GM12892 (cell line): Measurements from ENCODE around the gene TMEM165.
"Not testable (repeated sequence)": the region's sequence is repeated elsewhere in the genome, so short reads cannot be mapped to it uniquely, and the experiment has no call there.

Source experiments
- DNase-seq: peaks from one replicate; pipeline ENCODE4 v3.0.0; 2011; ENCODE audit not compliant: insufficient read length
- FAIRE-seq: peaks from 2 replicates; lab custom pipeline; 2011; peaks lifted over from hg19 to GRCh38; lab: Jason Lieb, UNC
- POLR2A ChIP-seq: IDR thresholded peaks from 2 replicates; pipeline ENCODE4 v1.6.1; 2011; ENCODE audit warnings: low read depth, low read length, control low read depth
- POLR2AphosphoS5 ChIP-seq: IDR thresholded peaks from 2 replicates; pipeline ENCODE4 v1.6.1; 2011; ENCODE audit warnings: low read depth, low read length, control low read depth
- TAF1 ChIP-seq: IDR thresholded peaks from 2 replicates; pipeline ENCODE4 v1.6.1; 2011; ENCODE audit warnings: low read depth, mild to moderate bottlenecking, control low read depth, low read length, borderline replicate concordance

Gene TMEM165

DNA sequence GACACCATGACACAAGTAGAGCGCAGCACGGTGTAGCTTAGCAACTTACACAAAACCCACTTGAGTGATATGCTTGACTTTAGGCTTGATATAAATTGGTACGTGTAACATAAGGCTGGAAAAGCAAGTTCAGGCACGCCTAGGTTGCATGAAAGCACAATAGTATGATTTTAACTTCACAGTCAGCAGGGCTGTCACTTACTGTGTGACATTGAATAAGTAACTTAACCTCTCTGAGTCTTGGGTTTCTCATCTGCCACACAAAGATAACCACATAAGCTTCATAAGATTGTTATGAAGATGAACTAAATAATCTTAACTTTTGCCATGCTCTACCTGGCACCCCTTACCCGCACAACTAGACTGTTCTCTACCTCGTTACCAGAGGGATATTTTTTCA is 40.2 kb upstream of the TMEM165 start:
- FAIRE-seq (no peak), DNase-seq (no peak)
- no peak for TF ChIP-seq TAF1
- no peak for TF ChIP-seq POLR2AphosphoS5
- no peak for TF ChIP-seq POLR2A

DNA sequence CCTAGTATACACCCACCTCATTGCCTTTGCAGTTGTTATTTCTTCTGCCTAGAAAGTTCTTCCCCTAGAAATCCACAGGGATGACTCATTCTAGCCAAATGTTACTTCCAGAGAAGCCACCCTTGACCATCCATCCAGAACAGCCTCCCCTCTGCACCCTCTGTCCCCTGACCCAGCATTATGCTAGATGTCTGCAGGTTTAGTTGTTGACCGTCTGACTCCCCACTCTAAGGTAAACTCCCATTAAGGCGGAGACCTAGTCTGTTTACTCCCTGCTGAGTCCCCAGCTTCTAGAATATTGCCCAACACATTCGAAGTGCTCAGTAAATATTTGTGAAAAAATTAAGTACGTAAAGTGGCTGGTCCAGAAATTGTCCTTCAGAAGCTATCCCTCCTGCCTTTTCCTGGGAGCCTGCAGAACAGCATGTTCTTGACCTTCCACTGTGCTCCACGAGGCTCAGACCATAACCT is 38.7 kb upstream of the TMEM165 start:
- DNase-seq (no peak), FAIRE-seq (no peak)
- TF ChIP-seq POLR2AphosphoS5, result no peak

DNA sequence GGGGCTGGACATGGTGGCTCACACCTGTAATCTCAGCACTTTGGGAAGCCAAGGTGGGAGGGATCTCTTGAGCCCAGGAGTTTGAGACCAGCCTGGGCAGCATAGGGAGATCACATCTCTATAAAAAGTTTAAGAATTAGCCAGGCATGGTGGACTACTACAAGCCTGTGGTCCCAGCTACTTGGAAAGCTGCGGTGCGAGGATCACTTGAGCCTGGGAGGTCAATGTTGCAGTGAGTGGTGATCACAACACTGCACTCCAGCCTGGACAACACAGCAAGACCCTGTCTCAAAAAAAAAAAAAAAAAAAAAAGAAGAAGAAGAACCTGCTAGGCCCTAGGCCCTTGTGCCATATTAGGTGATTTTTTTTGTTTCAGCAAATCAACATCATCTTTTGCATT is 37.5 kb upstream of the TMEM165 start:
- FAIRE-seq, result no peak

DNA sequence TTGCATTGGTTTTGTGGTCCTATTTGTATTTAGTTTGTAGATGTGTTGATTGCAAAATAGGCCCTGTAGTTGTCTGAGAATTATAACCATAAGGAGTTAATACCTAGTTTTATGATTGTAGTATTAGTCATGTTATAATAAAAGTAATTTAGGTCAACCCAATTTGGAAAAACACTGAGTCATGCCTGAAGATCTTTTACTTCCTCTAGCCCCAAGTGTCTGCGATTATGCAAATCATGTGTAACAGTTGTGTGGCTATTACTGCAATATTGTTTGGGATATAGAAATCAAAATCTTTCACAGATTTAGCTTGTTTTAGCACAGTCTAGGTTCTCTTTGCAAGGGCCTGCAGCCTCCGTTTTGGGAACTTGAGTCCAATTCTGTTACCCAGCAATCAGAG is 37.1 kb upstream of the TMEM165 start:
- peak; percentile 13 for DNase-seq
- TF ChIP-seq POLR2AphosphoS5 (no peak), POLR2A (no peak), TAF1 (no peak)
- no peak for FAIRE-seq

More for the DNA sequence above, 37.5 kb upstream of the TMEM165 start:
- no peak for TF ChIP-seq POLR2A
- TF ChIP-seq TAF1, result no peak
- TF ChIP-seq POLR2AphosphoS5, result no peak
- DNase-seq, result no peak

DNA sequence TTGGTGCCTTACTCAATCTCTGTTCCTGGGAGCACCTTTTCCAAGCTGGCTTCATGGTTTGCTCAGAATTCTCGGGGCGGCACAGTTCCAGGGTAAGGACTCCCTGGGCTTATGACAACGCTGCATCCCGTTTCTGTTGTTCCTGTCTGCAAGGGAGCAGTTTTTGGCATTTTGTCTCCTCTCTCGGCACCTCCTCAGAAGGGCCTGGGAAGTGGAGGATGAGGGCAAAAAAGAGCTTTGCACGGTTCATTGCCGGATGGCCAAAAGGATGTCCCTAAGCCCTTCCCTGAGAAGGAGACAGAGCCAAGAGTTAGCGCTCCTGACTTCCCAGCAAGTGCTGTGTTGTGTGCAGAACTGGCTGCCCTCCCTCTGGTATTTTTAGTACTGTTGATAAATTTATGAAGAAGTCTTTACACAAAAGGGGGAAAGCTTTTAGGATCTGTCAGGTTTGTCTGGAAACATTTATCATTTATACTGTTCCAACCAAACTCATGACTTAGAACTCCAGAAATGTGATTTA is 36.3 kb upstream of the TMEM165 start:
- FAIRE-seq (no peak), DNase-seq (no peak)
- TF ChIP-seq POLR2A (no peak), TAF1 (no peak), POLR2AphosphoS5 (no peak)

DNA sequence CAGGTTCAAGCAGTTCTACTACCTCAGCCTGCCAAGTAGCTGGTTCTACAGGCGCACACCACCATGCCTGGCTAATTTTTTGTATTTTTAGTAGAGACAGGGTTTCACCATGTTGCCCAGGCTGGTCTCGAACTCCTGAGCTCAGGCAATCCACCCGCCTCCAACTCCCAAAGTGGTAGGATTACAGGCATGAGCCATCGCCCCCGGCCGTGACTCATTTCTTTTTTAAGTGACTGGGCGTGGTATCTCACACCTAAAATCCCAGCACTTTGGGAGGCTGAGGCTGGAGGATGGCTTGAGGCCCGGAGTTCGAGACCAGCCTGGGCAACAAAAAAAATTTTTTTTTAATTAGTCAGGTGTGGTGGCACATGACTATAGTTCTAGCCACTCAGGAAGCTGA is 32.8 kb upstream of the TMEM165 start:
- not testable (repeated sequence) for FAIRE-seq, DNase-seq

DNA sequence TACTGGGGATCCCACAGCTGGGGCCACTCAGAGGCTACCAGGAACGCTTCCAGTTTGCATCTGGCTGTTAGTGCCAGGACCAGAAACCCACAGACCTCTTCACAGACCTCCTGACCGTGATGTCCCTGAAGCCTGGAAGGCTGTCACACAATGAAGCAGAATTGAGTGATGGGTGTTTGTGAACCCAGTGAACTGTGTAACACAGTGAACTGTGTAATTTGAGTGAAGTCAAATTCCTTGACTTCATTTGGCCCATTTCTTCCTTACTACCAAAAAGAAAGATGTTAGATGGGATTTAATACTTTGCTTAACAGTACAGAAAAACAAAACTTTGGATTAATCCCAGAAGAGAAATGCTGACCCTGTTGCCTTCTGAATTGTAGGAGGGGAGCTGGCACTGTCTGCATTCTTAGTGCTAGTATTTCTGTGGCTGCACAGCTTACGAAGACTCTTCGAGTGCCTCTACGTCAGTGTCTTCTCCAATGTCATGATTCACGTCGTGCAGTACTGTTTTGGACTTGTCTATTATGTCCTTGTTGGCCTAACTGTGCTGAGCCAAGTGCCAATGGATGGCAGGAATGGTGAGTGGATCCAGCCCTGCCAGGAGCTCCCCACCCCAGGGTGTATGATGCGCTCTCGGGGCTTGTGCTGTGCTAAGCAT is 31.9 kb upstream of the TMEM165 start:
- FAIRE-seq (no peak), DNase-seq (no peak)
- TF ChIP-seq POLR2AphosphoS5 (no peak), TAF1 (no peak), POLR2A (no peak)

DNA sequence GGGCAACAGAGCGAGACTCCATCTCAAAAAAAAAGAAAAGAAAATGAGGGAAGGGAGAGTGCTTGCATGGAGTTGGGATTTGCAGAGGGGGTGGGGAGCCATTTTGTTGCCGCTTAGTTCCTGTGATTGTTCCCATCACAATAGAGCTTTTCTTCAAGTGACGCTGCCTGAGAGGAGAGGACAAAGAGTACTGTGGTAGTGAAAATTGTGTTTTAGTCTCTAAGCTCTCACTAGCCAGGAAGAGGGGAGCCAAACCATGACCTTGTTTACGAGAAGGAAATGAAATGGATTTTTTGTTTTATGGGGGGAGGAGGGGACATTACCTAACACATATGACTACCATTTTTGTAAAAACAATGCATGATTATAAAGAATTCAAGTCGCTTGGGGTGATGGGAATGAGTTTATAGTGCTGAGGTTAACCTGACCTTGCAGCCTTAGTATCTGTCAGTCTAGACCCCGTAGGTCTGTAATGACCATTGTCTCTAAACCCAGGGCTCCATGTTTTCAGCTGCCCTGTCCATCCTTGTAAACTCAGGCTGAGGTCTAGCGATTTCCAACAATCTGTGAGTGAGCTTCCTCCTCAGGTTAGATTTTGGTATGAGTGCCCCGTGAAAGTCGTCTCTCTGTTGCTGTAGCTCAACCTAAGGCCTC is 30.9 kb upstream of the TMEM165 start:
- TF ChIP-seq POLR2AphosphoS5, result no peak
- no peak for TF ChIP-seq TAF1
- DNase-seq, result no peak
- no peak for FAIRE-seq

DNA sequence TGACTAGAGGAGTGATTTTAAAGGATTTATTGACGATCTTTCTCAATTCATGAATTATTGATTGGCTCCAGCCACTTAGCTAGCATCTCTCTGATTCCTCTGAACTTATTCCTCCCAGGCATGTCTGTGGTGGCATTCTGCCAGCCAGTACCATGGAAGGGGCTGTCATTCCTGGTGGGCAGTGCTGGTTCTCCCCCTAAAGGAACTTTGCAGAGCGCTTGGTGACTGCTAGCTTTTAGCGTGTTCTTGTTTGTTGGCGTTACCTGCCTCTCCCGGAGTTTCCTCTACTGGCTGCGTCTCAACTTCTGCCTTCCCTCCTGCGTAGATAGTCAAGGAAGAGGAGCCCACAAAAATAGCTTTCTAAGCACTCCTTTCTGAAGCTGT is 30.4 kb upstream of the TMEM165 start:
- FAIRE-seq (no peak), DNase-seq (no peak)
- TF ChIP-seq POLR2A (no peak), TAF1 (no peak), POLR2AphosphoS5 (no peak)

DNA sequence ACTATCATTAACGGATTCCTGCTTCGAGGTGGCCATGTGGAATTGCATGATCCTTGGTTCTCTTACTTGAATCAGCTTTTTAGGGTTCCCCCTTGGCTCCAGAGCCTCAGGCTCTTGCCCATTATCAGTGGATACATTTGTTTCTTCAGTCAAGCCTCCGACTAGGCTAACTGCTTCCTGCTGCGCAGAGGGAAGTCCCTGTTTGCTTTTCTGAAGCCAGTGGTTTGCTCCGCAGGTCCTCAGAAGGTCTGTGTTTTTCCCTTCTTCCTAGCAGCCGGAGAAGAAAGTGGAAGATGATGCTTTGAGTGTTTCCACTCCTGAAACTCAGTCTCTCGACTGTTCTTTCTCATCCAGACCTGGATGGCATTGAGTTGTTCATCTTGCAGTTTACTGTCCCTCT is 29.1 kb upstream of the TMEM165 start:
- FAIRE-seq (no peak), DNase-seq (no peak)

DNA sequence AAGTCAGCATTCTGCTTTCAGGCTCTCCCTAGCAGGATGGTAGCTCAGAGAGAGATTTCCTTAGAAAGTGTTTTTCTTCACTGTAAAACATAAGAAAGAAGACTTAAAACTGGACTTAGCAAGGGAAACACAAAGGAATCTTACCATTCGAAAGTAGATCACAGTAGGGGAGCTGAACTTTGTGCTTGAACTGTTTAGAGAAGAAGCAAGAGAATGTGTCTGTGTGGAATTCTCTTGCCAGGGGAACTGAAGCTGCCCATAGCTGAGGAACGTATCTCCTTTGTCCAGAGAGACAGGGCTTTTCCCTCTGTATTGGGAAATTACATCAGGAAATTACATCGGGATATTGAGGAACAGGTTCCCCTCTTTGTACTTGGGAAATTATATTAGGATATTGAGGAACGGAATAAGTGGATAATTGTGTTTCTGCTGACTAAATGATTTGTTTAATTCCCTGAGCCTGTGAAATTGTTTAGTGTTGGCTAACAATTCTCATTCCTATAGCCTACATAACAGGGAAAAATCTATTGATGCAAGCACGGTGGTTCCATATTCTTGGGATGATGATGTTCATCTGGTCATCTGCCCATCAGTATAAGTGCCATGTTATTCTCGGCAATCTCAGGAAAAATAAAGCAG is 28.6 kb upstream of the TMEM165 start:
- no peak for TF ChIP-seq TAF1
- no peak for TF ChIP-seq POLR2A
- TF ChIP-seq POLR2AphosphoS5, result no peak
- DNase-seq, result no peak
- FAIRE-seq, result no peak

More for the DNA sequence above, 29.1 kb upstream of the TMEM165 start:
- TF ChIP-seq POLR2AphosphoS5, result no peak
- no peak for TF ChIP-seq POLR2A
- no peak for TF ChIP-seq TAF1

DNA sequence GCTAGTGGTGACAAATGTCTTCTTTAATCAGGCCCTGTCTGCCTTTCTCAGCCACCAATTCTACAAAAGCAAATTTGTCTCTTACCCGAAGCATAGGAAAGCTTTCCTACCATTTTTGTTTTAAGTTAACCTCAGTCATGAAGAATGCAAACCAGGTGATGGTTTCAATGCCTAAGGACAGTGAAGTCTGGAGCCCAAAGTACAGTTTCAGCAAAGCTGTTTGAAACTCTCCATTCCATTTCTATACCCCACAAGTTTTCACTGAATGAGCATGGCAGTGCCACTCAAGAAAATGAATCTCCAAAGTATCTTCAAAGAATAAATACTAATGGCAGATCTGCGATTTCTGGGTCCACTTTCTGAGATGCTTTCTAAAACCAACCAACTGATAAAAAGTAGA is 25.8 kb upstream of the TMEM165 start:
- TF ChIP-seq POLR2A, result no peak
- TF ChIP-seq POLR2AphosphoS5, result no peak
- no peak for TF ChIP-seq TAF1
- DNase-seq, result no peak
- FAIRE-seq, result no peak
